GM18870 (cell line): ENCODE results near the gene RGS3.

ENCODE experiments used
- ATAC-seq: cut with Tn5 transposase; IDR thresholded peaks from one replicate; pipeline ENCODE4 v1.9.1; 2021; ENCODE audit warnings: moderate library complexity; ENCODE audit not compliant: unreplicated experiment

Gene RGS3

DNA sequence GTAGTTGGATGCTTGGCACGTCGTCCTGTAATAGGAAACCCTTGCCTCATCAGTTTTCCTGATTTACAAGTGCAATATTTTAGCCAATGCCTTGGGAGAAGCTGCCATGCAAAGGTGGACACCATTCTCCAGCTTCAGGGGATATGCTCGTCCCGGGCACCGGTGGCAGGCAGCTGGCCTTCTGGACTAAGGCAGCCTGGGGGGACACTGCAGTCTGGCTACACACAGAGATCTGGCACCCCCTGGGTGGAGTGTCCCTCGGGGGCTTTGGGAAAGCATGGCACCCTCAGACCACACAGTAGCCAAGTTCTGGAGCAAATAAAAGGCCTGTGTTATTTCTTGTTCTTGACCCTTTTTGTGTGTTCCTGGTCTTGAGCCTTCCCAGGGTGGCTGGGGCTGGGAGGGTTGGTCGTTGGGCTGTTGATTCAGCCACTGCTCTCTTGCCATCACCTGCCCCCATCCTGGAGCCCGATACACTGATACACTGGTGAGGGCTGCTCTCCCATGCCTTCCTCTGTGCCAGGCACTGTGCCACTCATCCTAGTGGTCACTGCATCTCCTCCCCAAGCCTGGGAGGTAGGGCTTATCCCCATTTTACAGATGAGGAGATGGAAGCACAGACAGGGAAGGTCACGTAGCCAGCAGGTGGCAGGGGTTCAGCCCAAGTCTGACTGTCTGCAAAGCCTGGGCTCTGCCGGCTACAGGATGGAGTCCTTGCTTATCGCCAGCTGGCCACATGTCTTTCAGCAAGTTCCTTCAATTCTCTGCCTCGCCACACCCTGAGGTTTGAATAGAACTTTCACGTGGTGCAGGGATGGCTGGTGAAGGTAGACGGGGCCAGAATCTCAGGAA lies 134.1 kb downstream of the RGS3 start:
- ATAC-seq: no peak

DNA sequence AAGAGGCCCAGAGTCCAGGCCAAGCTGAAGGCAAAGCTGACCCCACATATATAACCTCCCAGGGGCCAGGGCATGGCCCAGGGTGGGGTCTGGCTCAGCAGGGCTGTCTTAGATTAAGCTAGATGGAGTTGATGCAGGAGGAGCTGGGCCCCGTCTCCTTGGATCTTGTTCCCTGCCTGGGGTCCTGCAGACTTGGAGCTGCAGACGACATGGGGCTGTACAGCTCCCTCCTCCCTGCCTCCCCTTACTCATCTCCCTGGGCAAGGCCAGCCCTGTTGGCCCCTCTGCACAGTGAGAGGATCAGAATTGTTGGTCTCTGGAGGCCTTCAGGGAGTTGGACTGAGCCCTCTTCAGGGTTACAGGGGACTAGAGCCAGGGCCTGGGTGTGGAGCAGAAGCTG lies 134.9 kb downstream of the RGS3 start:
- no peak for ATAC-seq

DNA sequence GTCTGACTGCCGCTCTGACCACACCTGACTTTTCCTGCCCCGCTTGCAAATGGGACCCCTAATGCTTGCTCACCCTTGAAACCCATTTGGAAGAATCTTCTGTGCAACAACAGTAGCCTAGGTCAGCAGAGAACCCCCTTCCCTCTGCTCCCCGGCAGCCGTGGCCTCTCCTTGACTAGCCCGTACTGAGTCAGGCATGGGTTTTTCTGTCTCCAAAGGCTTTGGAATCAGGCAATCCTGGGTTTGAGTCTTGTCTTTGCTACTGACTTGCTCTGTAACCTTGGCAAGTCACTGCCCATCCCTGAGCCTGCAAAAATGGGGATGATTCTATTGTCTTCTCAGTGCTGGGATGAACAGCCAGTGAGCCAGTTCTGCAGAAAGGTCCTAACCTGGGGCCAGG lies 135.4 kb downstream of the RGS3 start:
- no peak for ATAC-seq

DNA sequence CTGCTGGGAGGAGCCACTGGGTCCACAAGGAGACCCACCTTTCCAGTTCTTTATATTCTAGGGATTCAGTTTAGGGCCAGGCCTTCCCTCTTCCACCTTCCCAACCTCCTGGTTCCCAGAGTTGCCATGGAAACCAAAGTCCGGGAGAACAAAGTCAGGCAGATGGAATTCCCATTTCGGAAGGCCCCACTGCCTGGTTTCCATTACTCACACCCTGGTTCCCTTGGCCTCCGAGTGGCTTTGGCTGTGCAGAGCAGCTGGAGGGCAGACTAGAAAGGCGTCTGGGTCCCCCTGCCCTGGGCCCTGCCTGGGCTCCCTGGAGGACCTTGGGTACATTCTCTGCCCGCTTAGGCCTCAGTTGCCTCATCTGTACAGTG lies 136.1 kb downstream of the RGS3 start:
- no peak for ATAC-seq

DNA sequence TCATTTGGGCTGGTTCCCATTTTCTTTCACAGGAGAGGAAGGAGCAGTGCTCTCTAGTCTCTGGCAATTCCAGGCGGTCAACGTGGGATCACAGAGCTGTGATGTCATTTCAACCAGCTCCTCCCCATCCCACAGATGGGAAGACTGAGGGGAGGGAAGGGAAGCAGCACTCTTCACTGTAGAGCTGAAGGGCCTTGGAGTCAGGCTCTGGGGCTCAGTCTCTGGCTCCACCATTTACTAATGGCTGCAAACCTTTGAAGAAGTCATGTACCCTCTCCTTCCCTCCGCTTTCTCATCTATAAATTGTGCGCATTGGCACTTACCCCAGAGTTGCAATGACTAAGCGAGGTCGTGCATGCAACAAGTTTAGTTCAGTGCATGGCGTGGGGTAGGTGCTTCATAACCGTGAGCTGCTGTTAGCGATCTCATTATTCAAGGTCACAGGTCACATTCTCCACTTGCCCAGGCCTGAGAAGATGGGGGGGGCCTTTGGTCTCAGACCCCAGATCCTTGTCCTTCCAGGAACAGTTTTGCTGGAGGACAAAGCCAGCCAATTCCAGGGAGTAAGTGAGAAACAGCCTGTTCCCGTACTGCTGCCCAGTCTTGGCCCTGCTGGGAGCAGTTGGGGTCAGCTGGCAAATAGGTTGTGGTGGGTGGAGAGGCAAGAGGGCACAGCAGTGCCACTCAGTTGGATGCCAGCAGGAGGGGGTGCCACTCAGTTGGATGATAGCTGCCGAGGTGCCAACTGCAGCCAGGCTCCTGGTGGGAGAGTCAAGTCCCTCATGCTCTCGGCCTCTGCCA lies 136.7 kb downstream of the RGS3 start:
- no peak for ATAC-seq

DNA sequence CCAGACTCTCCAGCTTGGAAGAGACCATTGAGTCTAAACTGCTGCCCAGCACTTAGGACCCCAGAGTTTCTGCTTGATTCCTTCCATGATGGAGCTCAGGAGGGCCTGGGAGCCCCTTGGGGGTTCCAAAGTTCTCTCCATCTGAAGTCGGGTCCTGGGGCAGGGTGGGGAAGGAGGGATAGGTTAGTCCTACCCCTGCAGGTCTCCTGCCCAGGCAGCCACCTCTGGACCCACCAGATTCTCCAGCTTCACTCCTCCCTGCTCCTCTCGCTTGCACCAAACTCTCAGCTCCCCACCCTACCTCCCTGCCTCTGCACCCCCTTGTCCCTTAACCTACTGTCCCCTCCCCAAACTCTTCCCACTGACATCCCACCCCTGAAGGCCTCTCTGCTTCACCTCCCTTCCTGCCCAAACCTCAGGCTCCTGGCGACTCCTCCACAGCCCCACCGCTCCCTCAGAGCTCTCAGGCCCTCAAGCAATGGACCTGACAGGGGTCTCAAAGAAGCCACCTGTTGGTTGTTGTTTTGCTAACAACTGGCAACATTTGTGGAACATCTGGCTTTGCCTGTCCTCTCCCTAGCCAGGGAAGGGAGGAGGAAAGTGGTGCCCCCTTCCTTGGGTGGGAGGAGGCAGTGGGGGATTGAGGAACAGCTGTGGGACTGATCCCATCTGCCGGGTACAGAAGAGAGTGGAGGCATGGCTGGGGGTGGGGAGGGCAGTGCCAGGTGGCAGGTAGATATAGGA lies 137.5 kb downstream of the RGS3 start:
- ATAC-seq: no peak

DNA sequence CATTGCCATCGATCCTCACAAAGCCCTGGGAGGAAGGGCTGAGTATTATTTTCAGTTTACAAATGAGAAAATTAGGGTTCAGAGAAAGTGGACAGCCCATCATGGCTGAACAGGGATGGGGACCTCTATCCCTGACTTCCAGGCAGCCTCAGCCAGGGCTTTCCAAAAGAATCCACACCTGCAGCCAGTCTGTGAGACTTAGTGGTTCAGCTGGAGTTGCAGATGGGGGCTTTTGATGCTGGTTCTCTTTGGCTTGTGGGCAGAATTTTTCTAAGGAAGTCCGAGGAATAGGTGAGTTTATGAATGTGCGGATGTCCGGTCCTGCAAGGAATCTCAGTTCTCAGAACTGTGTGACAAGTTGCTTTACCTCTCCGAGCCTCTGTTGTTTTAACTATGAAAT lies 138.1 kb downstream of the RGS3 start:
- no peak for ATAC-seq

DNA sequence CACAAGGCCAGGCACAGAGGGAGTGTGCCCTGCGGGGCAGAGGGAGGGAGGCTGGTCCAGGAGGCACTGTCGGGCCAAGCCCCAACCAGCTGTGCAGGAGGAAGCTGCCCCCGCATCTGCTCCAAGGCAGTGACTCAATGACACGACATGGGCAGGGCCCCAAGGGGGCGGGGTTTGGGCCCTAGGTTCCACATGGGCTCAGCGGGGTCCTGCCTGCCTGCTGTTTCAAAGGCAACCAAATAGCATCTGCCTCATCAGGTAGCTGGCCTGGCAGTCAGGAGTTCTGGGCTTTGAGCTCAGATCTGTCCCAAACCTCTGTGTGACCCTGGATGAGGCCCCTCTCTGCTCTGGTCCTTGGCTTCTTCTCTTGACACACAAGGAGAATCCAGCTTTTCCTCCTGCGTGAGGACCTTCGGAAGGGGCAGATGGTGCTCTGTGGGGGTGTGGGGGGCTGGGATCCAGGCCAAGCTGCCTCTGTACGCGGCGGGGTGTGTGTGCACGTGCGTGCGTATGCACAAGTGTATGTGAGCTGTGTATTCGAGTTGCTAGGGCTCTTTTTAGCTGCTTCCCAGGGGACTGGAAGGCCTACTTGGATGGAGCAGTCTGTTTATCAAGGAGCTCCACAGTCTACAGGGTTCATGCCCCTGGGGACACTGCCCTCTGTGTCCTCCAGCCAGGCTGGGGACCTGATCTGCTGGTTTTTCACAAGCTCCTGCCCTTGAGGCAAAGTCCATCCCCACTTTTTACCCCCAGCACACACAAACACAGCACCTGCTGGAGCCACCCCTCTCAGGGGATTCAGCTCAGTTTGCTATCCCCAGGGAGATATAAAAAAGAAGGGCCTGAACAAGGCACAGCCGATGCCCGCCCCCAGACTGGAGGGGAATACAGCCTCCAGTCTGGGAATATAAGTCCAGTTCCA lies 138.9 kb downstream of the RGS3 start:
- no peak for ATAC-seq

DNA sequence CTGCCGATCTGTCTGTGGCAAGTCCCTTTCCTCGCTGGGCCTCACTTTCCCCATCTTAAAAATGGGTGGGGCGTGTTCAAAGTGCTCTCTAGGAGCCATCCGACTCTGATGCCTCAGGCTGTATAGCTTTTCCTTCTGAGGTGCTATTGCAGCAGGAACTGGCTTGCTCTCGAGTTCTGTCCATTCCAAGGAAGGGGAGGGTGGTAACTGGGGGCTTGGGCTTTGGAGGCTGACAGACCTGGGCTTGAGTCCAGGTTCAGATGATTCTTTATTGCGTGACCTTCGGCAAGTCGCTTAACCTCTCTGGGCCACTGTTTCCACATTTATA lies 139.5 kb downstream of the RGS3 start:
- no peak for ATAC-seq

DNA sequence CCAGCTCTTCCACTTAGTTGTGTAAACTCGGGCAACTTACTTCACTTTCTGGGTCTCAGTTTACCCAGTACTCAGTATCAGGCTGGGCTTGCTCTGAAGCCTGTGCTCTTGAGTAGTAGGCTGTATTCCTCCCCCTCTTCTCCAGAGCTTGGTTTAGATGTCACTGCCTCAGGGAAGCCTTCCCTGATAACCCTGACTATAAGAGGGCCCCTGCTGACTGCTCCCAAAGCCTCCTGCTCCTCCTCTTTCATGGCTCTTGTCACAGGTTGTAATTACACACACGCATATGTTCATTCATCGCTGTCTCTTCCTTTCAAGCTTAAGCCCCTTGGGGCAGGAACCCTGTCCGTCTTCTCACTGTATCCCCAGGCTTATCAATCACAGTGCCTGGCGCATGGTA lies 140.2 kb downstream of the RGS3 start:
- ATAC-seq: no peak

DNA sequence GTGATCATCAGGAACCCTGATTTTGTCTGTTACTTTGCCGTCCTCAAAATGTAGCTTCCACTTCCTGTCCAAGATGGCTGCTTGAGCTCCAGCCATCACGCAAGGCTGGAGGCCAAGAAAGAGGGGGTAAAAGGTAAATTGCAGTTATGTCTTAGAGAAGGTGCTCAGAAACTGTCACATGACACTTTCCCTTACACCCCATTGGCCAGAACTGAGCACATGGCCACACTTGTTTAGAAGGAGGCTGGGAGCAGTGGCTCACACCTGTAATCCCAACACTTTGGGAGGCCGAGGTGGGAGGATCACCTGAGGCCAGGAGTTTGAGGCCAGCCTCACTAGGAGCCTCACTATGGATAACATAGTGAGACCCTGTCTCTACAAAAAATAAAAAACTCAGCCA lies 140.9 kb downstream of the RGS3 start:
- no peak for ATAC-seq

DNA sequence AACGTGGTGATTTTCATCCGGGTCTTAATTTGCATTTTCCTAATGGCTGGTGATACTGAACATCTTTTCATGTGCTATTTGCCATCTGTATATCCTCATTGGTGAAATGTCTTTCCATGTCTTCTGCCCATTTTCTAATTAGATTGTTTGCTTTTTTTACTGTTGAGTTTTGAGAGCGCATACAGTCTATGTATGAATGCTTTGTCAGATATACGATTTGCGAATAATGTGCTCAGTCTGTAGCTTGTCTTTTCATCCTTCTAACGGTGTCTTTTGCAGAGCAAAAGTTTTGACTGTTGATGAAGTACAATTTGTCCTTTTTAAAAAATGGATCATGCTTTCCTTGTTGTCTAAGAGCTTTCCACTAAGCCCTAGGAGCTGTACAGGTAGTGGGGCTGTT lies 143.0 kb downstream of the RGS3 start:
- no peak for ATAC-seq

DNA sequence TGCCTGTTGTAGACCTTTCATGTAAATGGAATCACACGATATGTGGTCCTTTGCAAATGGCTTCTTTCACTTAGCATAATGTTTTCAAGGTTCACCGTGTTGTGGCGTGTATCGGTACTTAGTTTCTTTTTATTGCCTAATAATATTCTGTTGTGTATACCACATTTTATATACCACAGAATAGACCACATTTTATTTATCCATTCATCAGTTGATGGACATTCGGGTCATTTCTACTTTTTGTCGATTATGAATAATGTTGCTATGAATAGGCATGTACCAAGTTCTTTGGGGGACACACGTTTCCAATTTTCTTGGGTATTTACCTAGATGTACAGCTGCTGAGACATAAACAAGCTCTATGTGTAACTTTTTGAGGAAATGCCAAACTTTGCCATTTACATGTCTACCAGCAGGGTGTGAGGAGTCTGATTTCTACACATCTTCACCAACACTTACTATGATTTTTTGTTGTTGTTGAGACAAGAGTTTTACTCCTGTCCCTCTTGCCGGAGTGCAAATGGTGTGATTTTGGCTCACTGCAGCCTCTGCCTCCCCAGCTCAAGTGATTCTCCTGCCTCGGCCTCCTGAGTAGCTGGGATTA lies 144.7 kb downstream of the RGS3 start:
- no peak for ATAC-seq

DNA sequence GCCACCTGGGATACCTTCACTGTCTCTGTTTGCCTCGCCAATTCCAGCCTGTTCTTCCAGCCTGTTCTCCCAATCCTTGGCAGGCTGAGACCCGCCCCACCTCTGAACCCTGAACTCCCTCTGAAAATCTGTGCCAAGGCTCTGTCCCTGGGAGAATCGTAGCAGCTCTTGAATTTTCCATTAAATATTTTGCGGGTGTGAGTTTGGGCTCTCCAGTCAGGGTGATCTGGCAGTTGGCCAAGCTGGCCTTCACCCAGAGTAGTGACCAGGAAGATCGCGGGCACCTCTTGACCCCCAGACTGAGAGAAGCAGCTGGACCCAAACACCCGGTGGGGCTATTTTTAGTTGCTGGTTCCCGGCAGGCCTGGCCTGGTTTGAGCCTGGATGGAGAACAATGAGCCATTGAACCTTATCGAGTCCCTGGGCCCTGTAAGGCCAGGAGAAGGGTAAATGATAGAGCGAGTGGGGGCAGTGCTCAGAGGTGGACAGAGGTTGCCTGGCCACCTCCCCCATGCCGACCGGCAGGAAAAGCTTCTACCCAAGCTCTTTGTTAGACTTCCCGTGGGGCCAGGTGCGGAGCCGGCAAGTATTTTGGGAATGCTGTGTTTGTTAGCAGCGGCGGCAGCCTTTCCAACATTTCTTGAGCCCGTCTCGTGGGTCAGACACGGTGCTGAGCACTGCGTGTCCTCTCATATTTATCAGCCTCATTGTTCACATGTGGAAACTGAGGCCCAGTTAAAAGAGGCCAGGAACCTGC lies 146.2 kb downstream of the RGS3 start:
- ATAC-seq: no peak

DNA sequence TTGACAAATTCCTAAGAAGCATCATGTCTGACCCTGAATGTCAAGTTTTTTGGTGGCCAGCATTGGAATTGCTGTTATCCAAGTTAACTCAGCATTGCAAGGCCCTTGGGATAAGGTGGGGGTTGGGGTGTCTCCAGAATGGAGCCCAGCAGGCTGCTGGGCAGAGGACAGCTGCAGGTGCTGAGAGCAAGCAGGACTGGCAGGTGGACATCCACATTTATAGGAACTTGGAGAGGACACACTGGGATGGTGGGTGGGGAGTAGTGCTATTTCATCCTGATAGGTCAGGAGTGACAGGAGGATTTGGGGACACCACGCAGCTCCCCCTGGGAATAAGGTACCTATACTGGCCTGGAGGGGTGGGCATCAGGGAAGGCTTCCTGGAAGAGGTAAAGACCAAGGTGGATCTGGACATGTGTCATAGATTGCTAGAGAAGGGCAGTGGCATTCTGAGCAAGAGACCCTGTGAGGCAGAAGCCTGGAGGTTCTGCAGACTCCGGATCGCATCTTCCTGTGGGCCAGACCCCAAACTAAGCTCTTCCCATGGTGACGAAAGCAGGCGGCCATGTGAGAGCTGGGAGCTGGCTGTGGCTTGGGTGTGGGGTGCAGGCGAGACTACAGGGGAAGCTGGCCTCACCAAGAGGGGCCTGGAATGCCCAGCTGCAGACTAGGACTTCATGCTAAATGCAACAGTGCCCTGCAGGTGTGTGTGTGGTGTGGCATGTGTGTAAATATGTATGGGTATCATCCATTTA lies 148.1 kb downstream of the RGS3 start:
- ATAC-seq: no peak

DNA sequence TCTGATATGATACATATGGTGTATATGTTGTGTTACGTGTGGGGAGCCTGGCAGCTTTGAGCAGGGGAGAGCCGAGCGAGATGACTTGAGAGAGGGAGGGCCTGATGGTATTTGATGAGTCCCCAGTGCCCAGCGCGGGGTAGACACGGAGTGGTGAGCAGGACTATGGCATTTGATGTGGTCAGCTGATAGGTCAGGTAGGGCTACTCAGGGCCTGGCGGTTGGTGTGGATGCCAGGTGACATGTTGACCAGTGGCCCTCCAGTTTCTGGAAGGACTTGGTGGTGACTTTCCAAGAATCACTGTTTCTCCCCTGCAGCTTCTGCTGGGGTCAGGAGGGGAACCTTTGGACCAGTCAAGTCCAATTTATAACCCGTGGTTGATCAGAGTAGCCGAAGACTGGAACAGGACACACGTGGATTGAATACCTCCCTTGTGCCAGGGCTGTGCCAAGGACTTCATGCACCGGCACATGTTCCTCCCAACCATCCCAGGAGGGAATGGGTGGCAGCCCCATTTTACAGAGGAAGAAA lies 148.8 kb downstream of the RGS3 start:
- ATAC-seq: no peak

DNA sequence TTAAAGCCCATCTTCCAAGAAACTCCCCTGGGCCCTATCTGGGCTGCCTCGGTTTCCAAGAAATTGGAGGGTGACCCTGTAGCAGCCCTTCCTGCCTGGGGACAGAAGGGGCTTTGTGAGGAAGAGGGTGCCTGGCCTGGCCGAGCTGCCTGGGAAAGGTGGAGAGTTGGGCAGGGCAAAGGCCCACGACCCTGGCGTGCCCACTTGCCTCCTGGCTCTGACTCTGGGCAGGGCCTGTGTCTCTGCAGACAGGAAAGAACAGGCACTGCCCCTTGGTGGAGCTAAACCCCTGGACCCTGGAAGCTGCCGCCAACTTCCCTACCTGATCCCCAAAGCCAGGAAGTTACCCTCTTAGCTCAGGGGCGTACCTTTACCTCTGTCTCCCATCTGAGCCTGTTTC lies 149.3 kb downstream of the RGS3 start:
- ATAC-seq: no peak

DNA sequence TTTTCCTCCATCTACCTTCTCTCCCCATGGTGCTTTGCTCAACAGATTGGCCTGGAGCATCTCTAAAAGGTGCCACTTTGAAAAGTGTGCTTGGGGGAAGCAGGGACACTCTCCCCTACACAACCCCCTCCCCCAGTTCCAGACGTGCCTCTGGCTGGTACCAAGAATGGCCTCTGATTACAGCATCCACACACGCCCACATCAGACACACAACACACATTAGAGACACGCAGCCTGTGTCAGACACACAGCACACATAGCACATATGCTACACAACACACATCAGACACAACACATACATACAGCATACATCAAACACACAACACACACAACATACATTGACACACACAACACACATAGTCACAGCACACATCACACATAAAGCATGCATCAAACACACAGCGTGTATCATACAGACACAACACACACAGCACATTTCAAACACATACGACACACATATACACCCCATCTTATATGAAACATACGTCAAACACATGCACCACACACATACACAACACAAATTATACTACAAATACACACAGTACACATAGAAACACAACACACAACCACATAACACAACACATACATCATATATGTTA lies 150.4 kb downstream of the RGS3 start:
- no peak for ATAC-seq
